ENCODE measurements around the gene RXRA. TPM values are rescaled to one million over a fixed set of nuclear protein-coding genes. Genes with fewer than 3 reads are reported as not detected.
A peak's percentile ranks its signal among the peaks of the same experiment; 100 is the strongest.

The RXRA gene
- total and polyA plus RNA-seq, 9 donors = 19.0 to 44.4 (median 32.0) TPM

DNA sequence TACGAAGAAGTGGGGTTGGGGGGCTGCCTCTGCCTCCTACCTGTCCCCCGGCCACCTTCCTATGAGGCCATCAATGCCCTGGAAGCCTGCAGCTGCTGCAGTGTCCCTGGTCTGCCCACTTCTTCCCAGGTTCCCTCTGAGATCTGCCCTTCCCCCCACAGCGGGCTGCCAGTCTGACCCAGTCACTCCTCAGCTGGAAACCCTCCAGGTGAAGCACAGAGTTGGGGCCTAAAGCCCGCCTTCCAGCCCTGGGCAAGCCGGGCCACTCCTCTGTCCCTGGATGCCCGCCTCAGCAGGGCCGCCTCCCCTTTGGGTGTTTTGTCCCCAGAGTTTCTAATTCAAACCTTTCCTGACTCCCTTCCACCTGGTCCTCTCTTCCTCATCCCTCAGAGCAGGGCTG is 137.0 kb downstream of the RXRA start:
- Histone ChIP-seq H3K4me3 (ENCODE audit: low read length) (no peak overlapping the region), H3K27me3 (ENCODE audit: control insufficient read depth, insufficient read depth, low read length) (peaks cover 11% of the 10 kb centered on the region), H3K4me1 (ENCODE audit: control insufficient read depth, insufficient read depth, low read length) (peaks cover 22% of the 10 kb centered on the region), H3K36me3 (ENCODE audit: control insufficient read depth, insufficient read depth, low read length) (no peaks in the 10 kb centered on the region), H3K9me3 (replicated peaks; ENCODE audit: control insufficient read depth, low read depth, low read length) (peaks cover 8% of the 10 kb centered on the region), H3K27ac (ENCODE audit: low read length) (no peak overlapping the region)
- 86% methylated on average over 7 of the region's 7 CpGs for WGBS (ENCODE audit: insufficient coverage)
- DNase-seq = no peak

DNA sequence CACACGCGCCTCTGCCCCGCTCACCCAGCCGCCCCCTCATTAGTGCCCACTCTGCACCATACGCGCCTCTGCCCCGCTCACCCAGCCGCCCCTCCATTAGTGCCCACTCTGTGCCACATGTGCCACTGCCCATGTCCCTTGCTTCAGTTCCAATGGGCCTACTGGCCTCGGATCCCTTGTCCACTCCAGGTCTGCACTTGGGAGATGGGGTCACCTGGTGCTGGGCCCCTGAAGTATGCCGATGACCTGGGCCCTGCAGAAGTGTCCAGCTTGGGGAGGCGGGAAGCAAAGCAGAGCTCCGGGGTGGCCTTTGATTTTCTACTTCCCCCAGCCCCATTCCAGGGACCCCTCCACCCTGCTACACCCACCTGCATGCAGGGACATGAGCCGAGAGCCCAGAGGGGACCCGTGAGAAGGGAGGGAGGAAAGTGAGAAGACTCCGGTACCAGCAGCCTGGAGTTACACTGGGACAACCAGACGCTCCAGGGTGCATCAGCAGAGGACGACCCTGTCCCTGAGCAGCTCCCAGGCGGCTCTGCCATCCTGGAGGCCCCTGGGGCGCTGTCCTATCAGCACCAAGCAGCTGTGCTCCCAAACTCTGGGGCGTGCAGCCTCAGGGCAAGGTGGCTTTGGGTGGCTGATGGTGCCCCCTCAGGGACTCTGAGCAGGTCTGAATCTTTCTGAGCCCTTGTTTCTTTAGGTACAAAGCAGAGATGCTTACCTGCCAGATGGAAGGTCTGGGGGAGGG is 140.8 kb downstream of the RXRA start:
- no peaks in the 10 kb centered on the region for H3K36me3 ChIP-seq (ENCODE audit: control insufficient read depth, insufficient read depth, low read length)
- peaks cover 11% of the 10 kb centered on the region for H3K27me3 ChIP-seq (ENCODE audit: control insufficient read depth, insufficient read depth, low read length)
- no peaks in the 10 kb centered on the region for H3K9me3 ChIP-seq (replicated peaks; ENCODE audit: control insufficient read depth, low read depth, low read length)
- H3K4me1 ChIP-seq (ENCODE audit: control insufficient read depth, insufficient read depth, low read length) = peaks cover 17% of the 10 kb centered on the region
- no peak overlapping the region for H3K27ac ChIP-seq (ENCODE audit: low read length)
- no peak for DNase-seq
- no peak overlapping the region for H3K4me3 ChIP-seq (ENCODE audit: low read length)
- WGBS (ENCODE audit: insufficient coverage) = 69% methylated on average over 10 of the region's 20 CpGs

DNA sequence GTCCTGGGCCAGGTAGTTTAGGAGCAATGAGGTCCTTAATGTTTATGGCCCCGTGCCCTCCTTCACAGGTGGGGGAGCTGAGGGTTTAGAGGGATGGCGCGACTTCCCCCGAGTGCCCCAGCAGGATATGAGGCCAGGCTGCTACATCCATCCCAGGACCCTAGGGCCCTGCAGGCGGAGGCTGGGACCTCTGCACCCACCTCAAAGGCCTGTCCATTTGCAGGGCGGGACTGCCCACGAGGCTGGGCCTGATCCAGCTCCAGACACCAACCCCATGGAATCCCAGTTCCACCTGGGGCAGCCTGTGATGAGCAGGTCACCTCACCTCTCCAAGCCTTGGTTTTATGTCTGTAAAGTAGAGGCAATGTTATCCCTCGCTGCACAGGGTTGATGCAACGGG is 142.1 kb downstream of the RXRA start:
- Histone ChIP-seq H3K27ac (ENCODE audit: low read length) (peak overlapping the region; percentile 88), H3K4me3 (ENCODE audit: low read length) (no peak overlapping the region), H3K4me1 (ENCODE audit: control insufficient read depth, insufficient read depth, low read length) (peaks cover 30% of the 10 kb centered on the region), H3K27me3 (ENCODE audit: control insufficient read depth, insufficient read depth, low read length) (peaks cover 11% of the 10 kb centered on the region), H3K36me3 (ENCODE audit: control insufficient read depth, insufficient read depth, low read length) (no peaks in the 10 kb centered on the region), H3K9me3 (replicated peaks; ENCODE audit: control insufficient read depth, low read depth, low read length) (no peaks in the 10 kb centered on the region)
- no CpG with 5 or more reads among the region's 9 CpGs for WGBS (ENCODE audit: insufficient coverage)
- no peak for DNase-seq

DNA sequence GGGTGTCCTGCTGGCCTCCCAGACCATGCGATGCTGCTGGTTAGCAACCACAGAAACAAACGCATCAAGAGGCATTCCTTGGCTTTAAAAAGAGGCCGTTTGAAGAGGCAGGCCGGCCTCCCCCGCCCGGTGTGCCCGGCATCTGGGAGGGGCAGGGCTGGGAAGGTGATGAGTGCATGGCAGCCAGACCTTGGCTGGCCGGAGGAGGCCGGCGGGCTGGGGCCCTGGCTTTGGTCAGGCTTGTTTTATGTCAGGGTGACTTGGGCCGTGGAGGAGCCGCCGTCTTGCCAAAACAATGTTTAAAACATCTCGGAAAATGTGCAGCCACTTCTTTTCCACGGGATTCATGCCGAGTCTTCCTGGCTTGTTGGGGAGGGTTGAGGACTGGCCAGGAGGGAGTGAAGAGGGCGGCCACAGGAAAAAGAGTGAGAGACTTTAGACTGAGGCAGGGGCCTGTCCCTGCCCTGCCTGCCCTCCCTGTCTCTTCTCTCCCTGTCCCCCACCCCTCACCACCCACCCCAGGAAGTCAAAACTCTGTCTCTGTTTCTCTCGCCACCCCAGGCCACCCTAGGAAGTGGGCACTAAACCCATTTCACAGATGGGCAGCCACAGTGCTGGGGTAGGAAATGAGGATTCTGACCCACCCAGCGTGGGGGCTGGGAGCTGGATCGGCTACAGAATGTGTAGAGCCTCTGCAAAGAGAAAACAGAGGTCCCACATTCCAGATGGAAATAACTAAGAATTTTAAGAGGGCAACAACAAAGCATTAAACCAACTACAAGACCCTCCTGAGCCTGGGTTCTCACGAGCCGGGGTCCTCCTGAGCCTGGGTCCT is 143.0 kb downstream of the RXRA start:
- H3K4me3 ChIP-seq (ENCODE audit: low read length) = no peak overlapping the region
- H3K27ac ChIP-seq (ENCODE audit: low read length) = peak overlapping the region; percentile 88
- H3K9me3 ChIP-seq (replicated peaks; ENCODE audit: control insufficient read depth, low read depth, low read length) = no peaks in the 10 kb centered on the region
- H3K36me3 ChIP-seq (ENCODE audit: control insufficient read depth, insufficient read depth, low read length) = no peaks in the 10 kb centered on the region
- peaks cover 39% of the 10 kb centered on the region for H3K4me1 ChIP-seq (ENCODE audit: control insufficient read depth, insufficient read depth, low read length)
- peak; percentile 98 for DNase-seq
- H3K27me3 ChIP-seq (ENCODE audit: control insufficient read depth, insufficient read depth, low read length) = peaks cover 9% of the 10 kb centered on the region
- WGBS (ENCODE audit: insufficient coverage) = 36% methylated on average over 19 of the region's 22 CpGs

DNA sequence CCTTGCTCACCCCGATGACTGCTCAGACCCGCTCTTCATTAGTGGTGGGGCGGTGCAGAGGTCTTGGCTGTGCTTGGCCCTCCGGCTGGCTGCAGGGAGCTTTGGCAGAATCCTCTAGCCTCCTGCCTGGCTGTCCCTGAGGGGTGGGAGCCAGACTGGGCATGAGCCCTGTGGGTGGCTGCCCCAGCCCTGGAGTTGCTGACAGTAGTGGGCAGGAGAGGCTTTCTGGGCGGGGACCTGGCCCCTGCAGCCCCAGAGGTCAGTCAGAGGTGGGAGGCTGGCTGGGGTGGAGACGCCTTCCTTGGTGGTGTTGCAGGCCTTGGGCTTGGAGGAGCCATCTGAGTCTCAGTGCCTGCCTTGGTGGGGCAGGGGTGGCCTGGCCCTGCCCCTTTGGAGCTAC is 146.0 kb downstream of the RXRA start:
- Histone ChIP-seq H3K27ac (ENCODE audit: low read length) (no peak overlapping the region), H3K27me3 (ENCODE audit: control insufficient read depth, insufficient read depth, low read length) (peaks cover 5% of the 10 kb centered on the region), H3K36me3 (ENCODE audit: control insufficient read depth, insufficient read depth, low read length) (no peaks in the 10 kb centered on the region), H3K4me3 (ENCODE audit: low read length) (no peak overlapping the region), H3K9me3 (replicated peaks; ENCODE audit: control insufficient read depth, low read depth, low read length) (no peaks in the 10 kb centered on the region), H3K4me1 (ENCODE audit: control insufficient read depth, insufficient read depth, low read length) (peaks cover 59% of the 10 kb centered on the region)
- no peak for DNase-seq
- 87% methylated on average over 3 of the region's 6 CpGs for WGBS (ENCODE audit: insufficient coverage)

DNA sequence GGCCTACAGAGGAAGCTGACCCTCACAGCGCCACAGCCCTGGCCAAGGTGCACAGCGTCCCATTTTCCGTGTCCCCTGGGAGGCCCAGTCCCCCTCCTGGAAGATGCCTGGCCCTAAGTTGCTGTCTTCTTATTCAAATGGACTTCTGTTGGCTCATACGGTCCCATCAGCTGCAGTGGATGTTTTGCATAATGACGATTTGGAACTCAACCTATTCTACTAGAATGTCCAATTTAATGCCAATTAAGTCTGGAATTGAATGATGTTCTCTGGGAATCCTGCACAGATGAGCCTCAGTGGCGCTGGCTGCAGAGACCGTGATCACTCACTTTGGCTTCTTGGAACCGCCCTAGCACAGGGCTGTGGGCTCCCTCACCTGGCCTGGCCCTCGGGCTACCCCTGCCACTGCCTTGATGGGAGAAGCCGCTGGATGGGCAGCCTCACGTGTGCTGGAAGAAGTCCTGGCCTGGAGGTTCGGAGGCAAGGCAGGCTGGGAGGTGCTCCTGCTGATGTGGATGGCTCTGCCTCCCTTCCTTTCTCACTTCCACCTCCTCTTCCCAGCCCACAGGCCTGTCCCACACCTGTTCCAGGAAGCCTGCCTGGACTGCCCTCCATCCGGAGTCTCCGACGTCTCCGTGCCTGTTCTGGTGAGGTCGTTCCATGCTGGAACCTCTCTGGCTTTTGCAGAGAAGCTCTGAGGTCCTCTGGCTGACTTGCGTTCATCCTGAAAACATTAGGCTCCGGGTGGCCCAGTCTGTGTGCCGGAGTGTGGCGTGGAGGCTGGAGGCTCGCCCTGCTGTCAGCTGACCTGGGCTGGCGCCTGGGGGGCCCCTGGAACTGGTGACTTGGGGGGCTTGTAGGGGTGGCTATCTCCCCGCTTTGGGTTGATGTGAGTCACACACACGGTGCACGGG is 147.1 kb downstream of the RXRA start:
- peak; percentile 41 for DNase-seq
- Histone ChIP-seq H3K4me1 (ENCODE audit: control insufficient read depth, insufficient read depth, low read length) (peaks cover 66% of the 10 kb centered on the region), H3K9me3 (replicated peaks; ENCODE audit: control insufficient read depth, low read depth, low read length) (no peaks in the 10 kb centered on the region), H3K27me3 (ENCODE audit: control insufficient read depth, insufficient read depth, low read length) (peaks cover 2% of the 10 kb centered on the region), H3K36me3 (ENCODE audit: control insufficient read depth, insufficient read depth, low read length) (no peaks in the 10 kb centered on the region), H3K27ac (ENCODE audit: low read length) (peak overlapping the region; percentile 96), H3K4me3 (ENCODE audit: low read length) (no peak overlapping the region)
- WGBS (ENCODE audit: insufficient coverage) = 42% methylated on average over 19 of the region's 26 CpGs

DNA sequence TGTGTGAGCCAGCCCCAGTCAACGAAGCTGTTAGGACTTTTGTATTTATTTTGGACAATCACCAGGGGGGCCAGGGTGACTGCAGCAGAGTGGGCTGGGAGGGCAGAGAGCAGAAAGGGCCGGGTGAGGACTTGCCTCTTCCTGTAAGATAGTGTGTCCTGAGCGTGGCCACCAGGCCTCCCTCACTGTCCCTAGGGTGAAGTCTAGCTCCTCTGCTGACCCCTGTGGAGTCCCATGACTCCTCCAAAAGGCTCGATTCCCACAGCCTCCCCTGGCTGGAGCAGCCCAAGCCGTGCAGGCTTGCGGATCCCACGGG is 147.8 kb downstream of the RXRA start:
- H3K27ac ChIP-seq (ENCODE audit: low read length) = peak overlapping the region; percentile 96
- DNase-seq = peak; percentile 79
- H3K27me3 ChIP-seq (ENCODE audit: control insufficient read depth, insufficient read depth, low read length) = no peaks in the 10 kb centered on the region
- H3K9me3 ChIP-seq (replicated peaks; ENCODE audit: control insufficient read depth, low read depth, low read length) = no peaks in the 10 kb centered on the region
- no peaks in the 10 kb centered on the region for H3K36me3 ChIP-seq (ENCODE audit: control insufficient read depth, insufficient read depth, low read length)
- 34% methylated on average over 7 of the region's 7 CpGs for WGBS (ENCODE audit: insufficient coverage)
- H3K4me1 ChIP-seq (ENCODE audit: control insufficient read depth, insufficient read depth, low read length) = peaks cover 60% of the 10 kb centered on the region
- no peak overlapping the region for H3K4me3 ChIP-seq (ENCODE audit: low read length)

DNA sequence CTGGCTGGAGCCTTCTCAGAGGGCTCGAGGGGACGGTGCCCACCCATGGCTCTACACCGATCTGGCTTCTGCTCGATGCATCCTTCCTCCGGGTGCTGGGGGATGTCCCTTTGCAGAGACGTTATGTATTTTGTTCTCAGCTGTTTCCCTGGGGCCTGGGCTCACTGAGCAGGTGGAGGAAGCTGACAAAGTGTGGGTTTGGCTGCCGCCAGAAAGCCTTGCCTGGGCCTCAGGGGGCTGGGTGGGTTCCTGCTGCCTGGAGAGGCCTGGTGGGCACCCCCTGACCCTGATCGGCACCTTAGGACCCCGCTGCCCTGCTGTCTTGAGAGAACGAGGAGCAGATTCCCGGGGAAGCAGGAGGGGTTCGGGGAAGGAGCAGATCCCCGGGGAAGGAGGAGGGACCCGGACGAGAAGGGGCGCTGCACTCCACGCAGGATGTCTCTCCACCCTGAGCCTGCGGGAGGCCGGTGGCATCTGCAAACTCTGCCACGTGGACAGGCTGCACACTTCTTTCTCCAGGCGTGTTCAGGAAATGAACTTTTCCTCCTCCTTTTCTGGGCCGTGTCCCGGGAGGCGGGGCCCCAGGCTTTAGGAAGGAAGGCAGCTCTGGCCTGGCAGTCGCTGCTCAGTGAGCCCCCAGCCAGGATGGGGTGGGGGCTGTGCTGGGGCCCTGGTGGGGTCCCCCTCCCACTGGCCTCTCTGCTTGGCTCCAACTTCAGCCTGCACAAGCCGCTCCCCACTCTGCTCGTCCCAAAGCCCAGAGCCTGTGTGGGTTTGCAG is 148.9 kb downstream of the RXRA start:
- Histone ChIP-seq H3K27me3 (ENCODE audit: control insufficient read depth, insufficient read depth, low read length) (no peaks in the 10 kb centered on the region), H3K27ac (ENCODE audit: low read length) (peak overlapping the region; percentile 96), H3K4me3 (ENCODE audit: low read length) (no peak overlapping the region), H3K9me3 (replicated peaks; ENCODE audit: control insufficient read depth, low read depth, low read length) (no peaks in the 10 kb centered on the region), H3K36me3 (ENCODE audit: control insufficient read depth, insufficient read depth, low read length) (no peaks in the 10 kb centered on the region), H3K4me1 (ENCODE audit: control insufficient read depth, insufficient read depth, low read length) (peaks cover 51% of the 10 kb centered on the region)
- peak; percentile 98 for DNase-seq
- WGBS (ENCODE audit: insufficient coverage) = 9% methylated on average over 16 of the region's 27 CpGs

DNA sequence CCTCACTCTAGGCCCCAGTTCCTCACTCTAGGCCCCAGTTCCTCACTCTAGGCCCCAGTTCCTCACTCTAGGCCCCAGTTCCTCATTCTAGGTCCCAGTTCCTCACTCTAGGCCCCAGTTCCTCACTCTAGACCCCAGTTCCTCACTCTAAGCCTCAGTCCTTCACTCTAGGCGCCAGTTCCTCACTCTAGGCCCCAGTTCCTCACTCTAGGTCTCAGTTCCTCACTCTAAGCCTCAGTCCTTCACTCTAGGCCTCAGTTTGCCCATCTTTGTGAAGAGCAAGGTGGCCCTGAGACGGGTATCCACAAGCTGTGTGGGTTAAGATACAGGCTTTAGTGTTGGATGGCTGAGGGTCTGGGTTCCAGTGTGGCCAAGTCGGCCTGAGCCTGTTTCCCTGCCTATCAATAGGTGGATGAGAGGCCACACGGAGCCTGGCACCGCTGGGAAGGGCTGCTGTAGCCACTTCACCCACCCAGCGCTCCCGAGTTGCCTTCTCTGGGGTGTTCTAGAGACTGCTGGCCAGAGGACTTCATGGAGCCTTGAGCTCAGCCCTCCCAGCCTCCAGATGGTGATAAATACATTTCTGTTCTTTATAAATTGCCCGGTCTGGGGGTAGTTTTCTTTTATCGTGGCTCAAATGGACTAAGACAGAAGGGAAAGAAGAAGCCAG is 150.2 kb downstream of the RXRA start:
- no peaks in the 10 kb centered on the region for H3K9me3 ChIP-seq (replicated peaks; ENCODE audit: control insufficient read depth, low read depth, low read length)
- no peaks in the 10 kb centered on the region for H3K27me3 ChIP-seq (ENCODE audit: control insufficient read depth, insufficient read depth, low read length)
- peak overlapping the region; percentile 29 for H3K27ac ChIP-seq (ENCODE audit: low read length)
- peaks cover 51% of the 10 kb centered on the region for H3K4me1 ChIP-seq (ENCODE audit: control insufficient read depth, insufficient read depth, low read length)
- no peak overlapping the region for H3K4me3 ChIP-seq (ENCODE audit: low read length)
- DNase-seq = no peak
- no peaks in the 10 kb centered on the region for H3K36me3 ChIP-seq (ENCODE audit: control insufficient read depth, insufficient read depth, low read length)
- WGBS (ENCODE audit: insufficient coverage) = 94% methylated on average over 3 of the region's 9 CpGs
